ENCODE results near the gene POU6F2.
"Not testable (repeated sequence)": the region's sequence is repeated elsewhere in the genome, so short reads cannot be mapped to it uniquely, and the experiment has no call there.

The POU6F2 gene

GRCh38 chr7:39367451-39367850 lies 389.7 kb downstream of the POU6F2 start:
- no peak for DNase-seq

GRCh38 chr7:39367943-39368342 lies 390.2 kb downstream of the POU6F2 start:
- no peak for DNase-seq

- no peak for DNase-seq
Measured at GRCh38 chr7:39372383-39372782, 394.7 kb downstream of the POU6F2 start.

- no peak for DNase-seq
Measured at GRCh38 chr7:39374436-39375040, 396.8 kb downstream of the POU6F2 start.

GRCh38 chr7:39375047-39375873 lies 397.6 kb downstream of the POU6F2 start:
- DNase-seq: no peak

- DNase-seq: no peak
Measured at GRCh38 chr7:39375874-39376190, 398.1 kb downstream of the POU6F2 start.

- not testable (repeated sequence) for DNase-seq
Measured at GRCh38 chr7:39376881-39377280, 399.2 kb downstream of the POU6F2 start.

GRCh38 chr7:39379416-39379815 lies 401.7 kb downstream of the POU6F2 start:
- no peak for DNase-seq

GRCh38 chr7:39383136-39383535 lies 405.4 kb downstream of the POU6F2 start:
- no peak for DNase-seq

- DNase-seq: no peak
Measured at GRCh38 chr7:39384386-39384785, 406.7 kb downstream of the POU6F2 start.

- no peak for DNase-seq
Measured at GRCh38 chr7:39386718-39387117, 409.0 kb downstream of the POU6F2 start.

- no peak for DNase-seq
Measured at GRCh38 chr7:39392151-39392550, 414.4 kb downstream of the POU6F2 start.

- DNase-seq: no peak
Measured at GRCh38 chr7:39394105-39394680, 416.5 kb downstream of the POU6F2 start.

- DNase-seq: no peak
Measured at GRCh38 chr7:39399458-39399857, 421.7 kb downstream of the POU6F2 start.

GRCh38 chr7:39399986-39400385 lies 422.3 kb downstream of the POU6F2 start:
- DNase-seq: no peak

GRCh38 chr7:39400836-39401235 lies 423.1 kb downstream of the POU6F2 start:
- no peak for DNase-seq

GRCh38 chr7:39402034-39402433 lies 424.3 kb downstream of the POU6F2 start:
- DNase-seq: no peak

GRCh38 chr7:39404907-39405306 lies 427.2 kb downstream of the POU6F2 start:
- DNase-seq: no peak

- DNase-seq: no peak
Measured at GRCh38 chr7:39405581-39405980, 427.9 kb downstream of the POU6F2 start.

- DNase-seq: no peak
Measured at GRCh38 chr7:39406467-39406866, 428.8 kb downstream of the POU6F2 start.

- DNase-seq: no peak
Measured at GRCh38 chr7:39407137-39407536, 429.4 kb downstream of the POU6F2 start.

- DNase-seq: no peak
Measured at GRCh38 chr7:39407723-39408122, 430.0 kb downstream of the POU6F2 start.

GRCh38 chr7:39408906-39409305 lies 431.2 kb downstream of the POU6F2 start:
- DNase-seq: no peak

- DNase-seq: no peak
Measured at GRCh38 chr7:39410582-39410981, 432.9 kb downstream of the POU6F2 start.

Data from left hindlimb (tissue), 1 donor.